Measurements from ENCODE around the gene MAPK9. TPM values are rescaled to one million over a fixed set of nuclear protein-coding genes. Genes with fewer than 3 reads are reported as not detected.

The MAPK9 gene
- total RNA-seq, 1 donor from 2014 or later: 47.4 TPM

DNA sequence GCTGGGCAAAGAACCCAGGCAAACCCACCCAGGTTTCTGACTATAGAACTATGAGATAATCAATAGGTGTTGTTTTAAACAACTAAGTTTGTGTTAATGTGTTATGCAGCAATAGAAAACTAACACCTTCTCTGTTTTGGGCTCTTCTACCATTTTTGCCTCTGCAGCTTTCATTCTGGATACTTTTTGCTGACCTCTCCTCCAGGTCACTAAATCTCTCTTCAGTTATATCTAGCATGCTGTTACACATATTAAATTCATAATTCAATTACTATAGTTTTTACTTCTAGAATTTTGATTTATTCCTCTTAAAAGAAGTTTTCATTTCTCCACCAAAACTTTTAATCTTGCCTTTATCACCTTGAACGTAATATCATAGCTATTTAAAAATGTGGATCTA lies 17.2 kb downstream of the MAPK9 start:
- no peak for DNase-seq
- Mint-ChIP-seq H3K4me1 (ENCODE audit: low read depth, unreplicated experiment) (no peaks in the 10 kb centered on the region), H3K27ac (ENCODE audit: unreplicated experiment) (no peak overlapping the region), H3K36me3 (ENCODE audit: unreplicated experiment) (peaks cover 56% of the 10 kb centered on the region), H3K4me3 (ENCODE audit: unreplicated experiment) (no peak overlapping the region), H3K9me3 (ENCODE audit: unreplicated experiment) (no peaks in the 10 kb centered on the region), H3K27me3 (ENCODE audit: unreplicated experiment) (no peaks in the 10 kb centered on the region)
- TF ChIP-seq CTCF (IDR thresholded peaks at IDR 0.05; ENCODE audit: partially characterized antibody, unreplicated experiment): no peak

DNA sequence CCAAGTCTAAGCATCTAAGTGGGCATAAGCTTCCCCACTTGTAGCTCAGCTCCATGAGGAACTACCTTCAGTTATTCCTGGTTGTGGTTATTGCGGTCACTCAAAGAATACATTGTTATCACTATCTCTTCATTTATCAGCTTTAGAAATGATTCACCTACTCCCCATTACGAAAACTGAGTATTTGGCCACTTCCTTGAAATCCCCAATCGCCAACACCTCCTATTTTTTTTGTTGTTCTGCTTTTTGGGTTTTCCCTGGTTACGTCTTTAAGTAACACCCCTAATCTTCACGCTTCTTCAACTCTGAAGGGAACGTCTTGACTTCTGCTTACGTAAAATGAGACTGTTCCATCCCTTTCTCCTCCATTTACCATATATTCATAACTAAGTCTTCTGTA lies 20.7 kb downstream of the MAPK9 start:
- TF ChIP-seq CTCF (IDR thresholded peaks at IDR 0.05; ENCODE audit: partially characterized antibody, unreplicated experiment): no peak
- Mint-ChIP-seq H3K4me3 (ENCODE audit: unreplicated experiment) (no peak overlapping the region), H3K4me1 (ENCODE audit: low read depth, unreplicated experiment) (no peaks in the 10 kb centered on the region), H3K36me3 (ENCODE audit: unreplicated experiment) (peaks cover 50% of the 10 kb centered on the region), H3K27me3 (ENCODE audit: unreplicated experiment) (no peaks in the 10 kb centered on the region), H3K27ac (ENCODE audit: unreplicated experiment) (no peak overlapping the region), H3K9me3 (ENCODE audit: unreplicated experiment) (no peaks in the 10 kb centered on the region)
- no peak for DNase-seq

GRCh38 chr5:180259260-180259611 lies 32.6 kb downstream of the MAPK9 start:
- TF ChIP-seq CTCF (IDR thresholded peaks at IDR 0.05; ENCODE audit: partially characterized antibody, unreplicated experiment): no peak
- Mint-ChIP-seq H3K36me3 (ENCODE audit: unreplicated experiment) (peaks cover 83% of the 10 kb centered on the region), H3K27me3 (ENCODE audit: unreplicated experiment) (peaks cover 2% of the 10 kb centered on the region), H3K4me1 (ENCODE audit: low read depth, unreplicated experiment) (no peaks in the 10 kb centered on the region), H3K27ac (ENCODE audit: unreplicated experiment) (no peak overlapping the region), H3K9me3 (ENCODE audit: unreplicated experiment) (peaks cover 29% of the 10 kb centered on the region), H3K4me3 (ENCODE audit: unreplicated experiment) (no peak overlapping the region)
- no peak for DNase-seq

DNA sequence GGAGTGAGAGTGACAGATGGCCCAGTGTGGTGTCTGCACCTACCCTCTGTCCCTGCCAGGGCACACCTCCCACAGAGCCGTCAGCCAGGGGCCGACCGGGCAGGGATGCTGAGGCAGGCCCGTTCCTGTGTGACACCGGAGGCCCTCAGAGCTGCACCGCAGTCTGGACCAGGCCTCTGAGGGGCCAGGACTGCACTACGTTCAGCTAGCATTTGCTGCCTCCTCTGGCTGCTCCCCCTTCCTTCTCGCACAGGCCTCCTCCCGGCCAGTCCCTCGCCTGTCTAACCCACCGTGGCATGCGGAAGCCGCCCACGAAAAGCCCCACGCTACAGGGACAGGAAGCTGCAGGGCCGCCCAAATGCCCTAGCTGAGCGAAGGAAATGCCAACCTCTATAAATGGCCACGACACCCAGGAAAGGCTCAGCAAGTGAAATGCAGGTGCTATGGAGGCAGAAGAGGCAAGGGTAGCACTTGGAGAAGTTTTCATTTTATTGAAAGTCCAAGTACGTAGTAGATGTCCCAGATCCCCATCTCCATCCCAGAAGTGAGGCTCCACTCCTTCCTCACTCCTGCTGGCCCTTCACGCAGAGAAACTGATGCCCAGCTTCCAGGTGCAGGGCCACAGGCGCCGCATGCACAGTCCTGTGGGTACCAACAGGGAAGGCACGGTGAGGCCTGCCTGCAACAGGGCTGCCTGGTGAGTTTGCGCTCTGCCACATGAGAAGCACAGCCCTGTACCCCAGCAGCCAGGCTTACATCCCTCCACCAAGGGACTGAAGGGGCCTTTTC lies 38.7 kb downstream of the MAPK9 start:
- H3K4me1 Mint-ChIP-seq (ENCODE audit: low read depth, unreplicated experiment): no peaks in the 10 kb centered on the region
- H3K27me3 Mint-ChIP-seq (ENCODE audit: unreplicated experiment): peaks cover 3% of the 10 kb centered on the region
- H3K9me3 Mint-ChIP-seq (ENCODE audit: unreplicated experiment): peaks cover 30% of the 10 kb centered on the region
- H3K36me3 Mint-ChIP-seq (ENCODE audit: unreplicated experiment): peaks cover 69% of the 10 kb centered on the region
- TF ChIP-seq CTCF (IDR thresholded peaks at IDR 0.05; ENCODE audit: partially characterized antibody, unreplicated experiment): no peak
- DNase-seq: no peak
- H3K4me3 Mint-ChIP-seq (ENCODE audit: unreplicated experiment): no peak overlapping the region
- no peak overlapping the region for H3K27ac Mint-ChIP-seq (ENCODE audit: unreplicated experiment)

GRCh38 chr5:180251887-180252286 lies 40.0 kb downstream of the MAPK9 start:
- Mint-ChIP-seq H3K27me3 (ENCODE audit: unreplicated experiment) (peaks cover 5% of the 10 kb centered on the region), H3K9me3 (ENCODE audit: unreplicated experiment) (peaks cover 26% of the 10 kb centered on the region), H3K4me3 (ENCODE audit: unreplicated experiment) (no peak overlapping the region), H3K36me3 (ENCODE audit: unreplicated experiment) (peaks cover 67% of the 10 kb centered on the region), H3K4me1 (ENCODE audit: low read depth, unreplicated experiment) (no peaks in the 10 kb centered on the region), H3K27ac (ENCODE audit: unreplicated experiment) (no peak overlapping the region)
- no peak for DNase-seq
- no peak for TF ChIP-seq CTCF (IDR thresholded peaks at IDR 0.05; ENCODE audit: partially characterized antibody, unreplicated experiment)
